ENCODE measurements around the gene RPS26. TPM values are rescaled to one million over a fixed set of nuclear protein-coding genes. Genes with fewer than 3 reads are reported as not detected.
A peak's percentile ranks its signal among the peaks of the same experiment; 100 is the strongest.

RPS26 gene
- total and polyA plus RNA-seq, 2 of the 13 experiments (the other 11 are each of a cell fraction or from before 2014, with no cell fraction given), result 150 to 421 TPM

DNA sequence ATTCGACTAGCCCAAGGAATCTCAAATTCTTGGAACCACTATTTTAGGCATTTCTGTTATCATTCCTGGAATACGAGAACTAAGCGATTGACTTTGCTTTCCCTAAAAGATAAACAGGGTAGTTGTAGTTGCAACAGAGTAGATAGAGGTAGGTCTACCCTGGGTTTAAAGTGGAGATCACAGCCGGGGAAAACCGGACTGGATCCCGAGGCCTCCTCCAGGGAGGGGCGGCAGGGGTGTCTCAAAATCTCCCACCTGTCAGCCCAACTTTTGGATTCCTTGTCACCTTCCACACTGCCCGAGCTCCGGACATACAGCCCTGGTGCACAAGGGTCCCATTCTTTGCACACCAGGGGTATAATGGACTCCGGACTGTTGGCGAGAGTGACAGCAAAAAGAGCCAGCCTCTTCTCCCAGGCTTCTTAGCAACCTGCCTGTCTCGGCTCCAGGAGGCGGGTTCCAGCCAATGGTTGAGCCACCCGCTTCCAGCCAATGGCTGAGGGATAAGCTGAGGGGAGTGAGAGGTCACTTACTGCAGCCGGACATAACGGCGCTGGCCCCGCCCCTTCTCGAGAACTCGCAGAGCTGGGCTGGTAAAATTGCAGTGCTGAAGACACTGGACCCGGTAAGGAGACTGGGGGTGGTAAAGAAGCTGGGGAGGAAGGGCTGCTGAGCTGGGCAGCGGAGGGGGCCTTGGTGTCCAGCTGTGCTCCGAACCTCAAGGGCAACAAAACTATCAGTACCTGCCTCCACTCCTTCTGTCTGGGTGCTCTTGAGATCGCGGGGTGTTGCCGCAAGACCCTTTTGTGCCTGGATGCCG, 44.8 kb upstream of the RPS26 start, which contains the start of gene SUOX (continued):
- TF ChIP-seq ZNF205 (CRISPR knock-in tag; IDR thresholded peaks at IDR 0.05), result no peak
- TF ChIP-seq SAP130 (CRISPR knock-in tag; IDR thresholded peaks at IDR 0.05; ENCODE audit: low read depth), result peak; percentile 85
- TF ChIP-seq, protein P1, sequence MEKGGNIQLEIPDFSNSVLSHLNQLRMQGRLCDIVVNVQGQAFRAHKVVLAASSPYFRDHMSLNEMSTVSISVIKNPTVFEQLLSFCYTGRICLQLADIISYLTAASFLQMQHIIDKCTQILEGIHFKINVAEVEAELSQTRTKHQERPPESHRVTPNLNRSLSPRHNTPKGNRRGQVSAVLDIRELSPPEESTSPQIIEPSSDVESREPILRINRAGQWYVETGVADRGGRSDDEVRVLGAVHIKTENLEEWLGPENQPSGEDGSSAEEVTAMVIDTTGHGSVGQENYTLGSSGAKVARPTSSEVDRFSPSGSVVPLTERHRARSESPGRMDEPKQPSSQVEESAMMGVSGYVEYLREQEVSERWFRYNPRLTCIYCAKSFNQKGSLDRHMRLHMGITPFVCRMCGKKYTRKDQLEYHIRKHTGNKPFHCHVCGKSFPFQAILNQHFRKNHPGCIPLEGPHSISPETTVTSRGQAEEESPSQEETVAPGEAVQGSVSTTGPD (CRISPR knock-in tag; IDR thresholded peaks at IDR 0.05), result no peak
- TF ChIP-seq REXO4 (CRISPR knock-in tag; IDR thresholded peaks at IDR 0.05; ENCODE audit: borderline replicate concordance), result no peak
- TF ChIP-seq ZNF329 (CRISPR knock-in tag; IDR thresholded peaks at IDR 0.05; ENCODE audit: low read depth), result no peak
- TF ChIP-seq, protein P2, sequence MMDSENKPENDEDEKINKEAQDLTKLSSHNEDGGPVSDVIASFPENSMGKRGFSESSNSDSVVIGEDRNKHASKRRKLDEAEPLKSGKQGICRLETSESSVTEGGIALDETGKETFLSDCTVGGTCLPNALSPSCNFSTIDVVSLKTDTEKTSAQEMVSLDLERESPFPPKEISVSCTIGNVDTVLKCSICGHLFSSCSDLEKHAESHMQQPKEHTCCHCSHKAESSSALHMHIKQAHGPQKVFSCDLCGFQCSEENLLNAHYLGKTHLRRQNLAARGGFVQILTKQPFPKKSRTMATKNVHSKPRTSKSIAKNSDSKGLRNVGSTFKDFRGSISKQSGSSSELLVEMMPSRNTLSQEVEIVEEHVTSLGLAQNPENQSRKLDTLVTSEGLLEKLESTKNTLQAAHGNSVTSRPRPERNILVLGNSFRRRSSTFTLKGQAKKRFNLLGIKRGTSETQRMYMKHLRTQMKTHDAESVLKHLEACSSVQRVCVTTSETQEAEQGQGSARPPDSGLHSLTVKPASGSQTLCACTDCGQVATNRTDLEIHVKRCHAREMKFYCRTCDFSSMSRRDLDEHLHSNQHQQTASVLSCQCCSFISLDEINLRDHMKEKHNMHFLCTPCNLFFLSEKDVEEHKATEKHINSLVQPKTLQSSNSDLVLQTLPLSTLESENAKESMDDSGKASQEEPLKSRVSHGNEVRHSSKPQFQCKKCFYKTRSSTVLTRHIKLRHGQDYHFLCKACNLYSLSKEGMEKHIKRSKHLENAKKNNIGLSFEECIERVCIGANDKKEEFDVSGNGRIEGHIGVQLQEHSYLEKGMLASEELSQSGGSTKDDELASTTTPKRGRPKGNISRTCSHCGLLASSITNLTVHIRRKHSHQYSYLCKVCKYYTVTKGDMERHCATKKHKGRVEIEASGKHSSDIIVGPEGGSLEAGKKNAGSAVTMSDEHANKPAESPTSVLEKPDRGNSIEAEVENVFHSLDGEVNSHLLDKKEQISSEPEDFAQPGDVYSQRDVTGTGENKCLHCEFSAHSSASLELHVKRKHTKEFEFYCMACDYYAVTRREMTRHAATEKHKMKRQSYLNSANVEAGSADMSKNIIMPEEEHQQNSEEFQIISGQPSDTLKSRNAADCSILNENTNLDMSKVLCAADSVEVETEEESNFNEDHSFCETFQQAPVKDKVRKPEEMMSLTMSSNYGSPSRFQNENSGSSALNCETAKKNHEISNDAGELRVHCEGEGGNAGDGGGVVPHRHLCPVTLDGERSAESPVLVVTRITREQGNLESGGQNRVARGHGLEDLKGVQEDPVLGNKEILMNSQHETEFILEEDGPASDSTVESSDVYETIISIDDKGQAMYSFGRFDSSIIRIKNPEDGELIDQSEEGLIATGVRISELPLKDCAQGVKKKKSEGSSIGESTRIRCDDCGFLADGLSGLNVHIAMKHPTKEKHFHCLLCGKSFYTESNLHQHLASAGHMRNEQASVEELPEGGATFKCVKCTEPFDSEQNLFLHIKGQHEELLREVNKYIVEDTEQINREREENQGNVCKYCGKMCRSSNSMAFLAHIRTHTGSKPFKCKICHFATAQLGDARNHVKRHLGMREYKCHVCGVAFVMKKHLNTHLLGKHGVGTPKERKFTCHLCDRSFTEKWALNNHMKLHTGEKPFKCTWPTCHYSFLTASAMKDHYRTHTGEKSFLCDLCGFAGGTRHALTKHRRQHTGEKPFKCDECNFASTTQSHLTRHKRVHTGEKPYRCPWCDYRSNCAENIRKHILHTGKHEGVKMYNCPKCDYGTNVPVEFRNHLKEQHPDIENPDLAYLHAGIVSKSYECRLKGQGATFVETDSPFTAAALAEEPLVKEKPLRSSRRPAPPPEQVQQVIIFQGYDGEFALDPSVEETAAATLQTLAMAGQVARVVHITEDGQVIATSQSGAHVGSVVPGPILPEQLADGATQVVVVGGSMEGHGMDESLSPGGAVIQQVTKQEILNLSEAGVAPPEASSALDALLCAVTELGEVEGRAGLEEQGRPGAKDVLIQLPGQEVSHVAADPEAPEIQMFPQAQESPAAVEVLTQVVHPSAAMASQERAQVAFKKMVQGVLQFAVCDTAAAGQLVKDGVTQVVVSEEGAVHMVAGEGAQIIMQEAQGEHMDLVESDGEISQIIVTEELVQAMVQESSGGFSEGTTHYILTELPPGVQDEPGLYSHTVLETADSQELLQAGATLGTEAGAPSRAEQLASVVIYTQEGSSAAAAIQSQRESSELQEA (CRISPR knock-in tag; IDR thresholded peaks at IDR 0.05; ENCODE audit: not compliant biosample characterization), result peak; percentile 86
- peak; percentile 39; the same call in 1 of the 2 replicates for TF ChIP-seq FOXK2 (IDR thresholded peaks at IDR 0.05)
- TF ChIP-seq, protein P3, sequence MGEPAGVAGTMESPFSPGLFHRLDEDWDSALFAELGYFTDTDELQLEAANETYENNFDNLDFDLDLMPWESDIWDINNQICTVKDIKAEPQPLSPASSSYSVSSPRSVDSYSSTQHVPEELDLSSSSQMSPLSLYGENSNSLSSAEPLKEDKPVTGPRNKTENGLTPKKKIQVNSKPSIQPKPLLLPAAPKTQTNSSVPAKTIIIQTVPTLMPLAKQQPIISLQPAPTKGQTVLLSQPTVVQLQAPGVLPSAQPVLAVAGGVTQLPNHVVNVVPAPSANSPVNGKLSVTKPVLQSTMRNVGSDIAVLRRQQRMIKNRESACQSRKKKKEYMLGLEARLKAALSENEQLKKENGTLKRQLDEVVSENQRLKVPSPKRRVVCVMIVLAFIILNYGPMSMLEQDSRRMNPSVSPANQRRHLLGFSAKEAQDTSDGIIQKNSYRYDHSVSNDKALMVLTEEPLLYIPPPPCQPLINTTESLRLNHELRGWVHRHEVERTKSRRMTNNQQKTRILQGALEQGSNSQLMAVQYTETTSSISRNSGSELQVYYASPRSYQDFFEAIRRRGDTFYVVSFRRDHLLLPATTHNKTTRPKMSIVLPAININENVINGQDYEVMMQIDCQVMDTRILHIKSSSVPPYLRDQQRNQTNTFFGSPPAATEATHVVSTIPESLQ (CRISPR knock-in tag; conservative IDR thresholded peaks at IDR 0.05), result no peak; the same call in 1 of the 2 replicates
- no peak for TF ChIP-seq ZNF333 (CRISPR knock-in tag; IDR thresholded peaks at IDR 0.05; ENCODE audit: borderline replicate concordance)
- TF ChIP-seq ZNF605 (CRISPR knock-in tag; IDR thresholded peaks at IDR 0.05), result peak; percentile 71; the same call in 1 of the 2 replicates
- TF ChIP-seq, protein P4, sequence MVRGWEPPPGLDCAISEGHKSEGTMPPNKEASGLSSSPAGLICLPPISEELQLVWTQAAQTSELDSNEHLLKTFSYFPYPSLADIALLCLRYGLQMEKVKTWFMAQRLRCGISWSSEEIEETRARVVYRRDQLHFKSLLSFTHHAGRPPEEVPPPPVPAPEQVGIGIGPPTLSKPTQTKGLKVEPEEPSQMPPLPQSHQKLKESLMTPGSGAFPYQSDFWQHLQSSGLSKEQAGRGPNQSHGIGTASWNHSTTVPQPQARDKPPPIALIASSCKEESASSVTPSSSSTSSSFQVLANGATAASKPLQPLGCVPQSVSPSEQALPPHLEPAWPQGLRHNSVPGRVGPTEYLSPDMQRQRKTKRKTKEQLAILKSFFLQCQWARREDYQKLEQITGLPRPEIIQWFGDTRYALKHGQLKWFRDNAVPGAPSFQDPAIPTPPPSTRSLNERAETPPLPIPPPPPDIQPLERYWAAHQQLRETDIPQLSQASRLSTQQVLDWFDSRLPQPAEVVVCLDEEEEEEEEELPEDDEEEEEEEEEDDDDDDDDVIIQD (CRISPR knock-in tag; IDR thresholded peaks at IDR 0.05; ENCODE audit: low read depth), result peak; percentile 75
- TF ChIP-seq ZFP36 (IDR thresholded peaks at IDR 0.05; ENCODE audit: borderline replicate concordance, low read depth, low read length, partially characterized antibody), result no peak
- TF ChIP-seq RBAK (CRISPR knock-in tag; IDR thresholded peaks at IDR 0.05), result no peak
- no peak for TF ChIP-seq U2AF2 (IDR thresholded peaks at IDR 0.05; ENCODE audit: low read depth, low read length)
- no peak for TF ChIP-seq ZNF441 (CRISPR knock-in tag; IDR thresholded peaks at IDR 0.05; ENCODE audit: borderline replicate concordance)
- TF ChIP-seq ZNF124 (CRISPR knock-in tag; IDR thresholded peaks at IDR 0.05), result no peak
